ENCODE measurements around the gene CCR9.

The CCR9 gene

GRCh38 chr3:45892161-45892560 lies 5.8 kb downstream of the CCR9 start:
- H3K4me3 ChIP-seq (ENCODE audit: low read depth, low read length): no peak overlapping the region
- TF ChIP-seq, protein P1, sequence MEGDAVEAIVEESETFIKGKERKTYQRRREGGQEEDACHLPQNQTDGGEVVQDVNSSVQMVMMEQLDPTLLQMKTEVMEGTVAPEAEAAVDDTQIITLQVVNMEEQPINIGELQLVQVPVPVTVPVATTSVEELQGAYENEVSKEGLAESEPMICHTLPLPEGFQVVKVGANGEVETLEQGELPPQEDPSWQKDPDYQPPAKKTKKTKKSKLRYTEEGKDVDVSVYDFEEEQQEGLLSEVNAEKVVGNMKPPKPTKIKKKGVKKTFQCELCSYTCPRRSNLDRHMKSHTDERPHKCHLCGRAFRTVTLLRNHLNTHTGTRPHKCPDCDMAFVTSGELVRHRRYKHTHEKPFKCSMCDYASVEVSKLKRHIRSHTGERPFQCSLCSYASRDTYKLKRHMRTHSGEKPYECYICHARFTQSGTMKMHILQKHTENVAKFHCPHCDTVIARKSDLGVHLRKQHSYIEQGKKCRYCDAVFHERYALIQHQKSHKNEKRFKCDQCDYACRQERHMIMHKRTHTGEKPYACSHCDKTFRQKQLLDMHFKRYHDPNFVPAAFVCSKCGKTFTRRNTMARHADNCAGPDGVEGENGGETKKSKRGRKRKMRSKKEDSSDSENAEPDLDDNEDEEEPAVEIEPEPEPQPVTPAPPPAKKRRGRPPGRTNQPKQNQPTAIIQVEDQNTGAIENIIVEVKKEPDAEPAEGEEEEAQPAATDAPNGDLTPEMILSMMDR (IDR thresholded peaks at IDR 0.05; ENCODE audit: control insufficient read depth, extremely low read depth, insufficient read depth): no peak
- DNase-seq (ENCODE audit: low read depth): no peak

DNA sequence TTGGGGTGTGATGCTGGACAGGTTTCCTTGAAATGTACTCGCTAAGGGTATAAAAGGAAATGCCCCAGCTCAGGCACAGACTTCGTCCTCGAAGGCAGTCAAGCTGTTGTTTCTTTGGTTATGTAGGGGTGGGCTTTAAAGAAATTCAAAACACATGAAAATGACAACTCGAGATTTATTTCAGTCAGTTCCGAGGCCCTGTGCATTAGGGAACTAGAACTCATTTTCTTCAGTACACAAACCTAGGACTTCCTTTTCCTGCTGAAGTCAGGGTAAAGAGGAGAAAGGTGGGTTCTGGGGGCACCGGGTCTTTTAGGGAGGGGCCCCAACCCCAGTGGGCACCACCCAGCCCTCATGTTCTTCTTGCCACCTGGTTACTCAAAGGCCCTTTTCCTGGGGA lies 7.7 kb downstream of the CCR9 start:
- no peak for DNase-seq (ENCODE audit: low read depth)
- TF ChIP-seq, protein P1 (IDR thresholded peaks at IDR 0.05; ENCODE audit: control insufficient read depth, extremely low read depth, insufficient read depth): no peak
- H3K4me3 ChIP-seq (ENCODE audit: low read depth, low read length): no peak overlapping the region

DNA sequence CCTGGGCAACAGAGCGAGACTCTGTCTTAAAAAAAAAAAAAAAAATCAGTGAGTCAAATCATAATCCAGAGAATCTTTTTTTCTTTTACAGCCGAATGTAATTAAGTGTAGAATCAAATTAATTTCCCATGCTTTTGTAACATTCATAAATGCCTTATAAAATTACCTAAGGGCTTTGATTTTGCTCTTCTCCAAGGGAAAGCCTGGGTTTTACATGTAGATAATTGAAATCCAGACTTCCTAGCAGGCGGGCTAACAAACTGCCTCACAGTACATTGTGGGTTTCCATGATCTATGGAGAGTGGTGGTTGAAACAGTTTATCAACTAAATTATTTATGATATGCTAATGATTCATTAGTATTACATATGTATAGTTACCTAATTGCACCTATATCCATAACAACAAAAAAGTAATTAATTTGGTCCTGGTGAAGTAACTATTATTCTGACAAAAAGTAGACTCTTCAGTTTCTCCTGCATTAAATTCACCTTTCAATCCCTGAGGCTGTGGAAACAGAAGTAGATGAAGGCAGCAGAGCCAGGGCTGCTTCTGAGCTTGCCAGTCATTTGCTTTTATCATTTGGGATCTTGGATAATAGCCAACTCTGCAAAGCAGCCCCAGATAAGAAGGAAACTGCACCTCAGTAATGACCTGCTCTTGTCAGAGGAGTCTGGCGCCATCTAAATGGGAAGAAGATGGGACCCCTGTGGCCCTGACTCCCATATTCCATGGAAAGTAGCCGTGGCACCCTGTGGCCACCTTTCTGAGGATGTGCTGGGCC lies 9.5 kb downstream of the CCR9 start:
- H3K4me3 ChIP-seq (ENCODE audit: low read depth, low read length): no peak overlapping the region
- TF ChIP-seq, protein P1 (IDR thresholded peaks at IDR 0.05; ENCODE audit: control insufficient read depth, extremely low read depth, insufficient read depth): no peak
- no peak for DNase-seq (ENCODE audit: low read depth)

DNA sequence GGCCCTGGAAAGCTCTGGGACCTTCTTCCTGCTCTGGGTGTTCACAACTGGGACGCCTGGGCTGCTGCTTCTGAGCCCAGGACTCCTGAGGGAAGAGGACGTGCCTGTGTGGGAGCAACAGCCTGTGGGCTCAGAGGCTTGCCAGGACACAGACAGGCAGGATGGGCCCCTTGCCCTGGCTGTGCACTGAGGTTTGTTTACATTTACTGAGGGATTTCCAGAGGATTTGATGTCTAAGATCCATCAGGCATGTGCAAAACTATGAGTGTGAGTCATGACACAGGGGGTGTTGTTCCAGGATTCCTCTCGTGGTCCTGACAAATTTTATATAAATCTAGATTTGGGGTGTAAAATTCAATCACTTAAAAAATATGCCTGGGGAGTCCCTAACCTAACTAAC lies 10.6 kb downstream of the CCR9 start:
- TF ChIP-seq, protein P1 (IDR thresholded peaks at IDR 0.05; ENCODE audit: control insufficient read depth, extremely low read depth, insufficient read depth): no peak
- no peak for DNase-seq (ENCODE audit: low read depth)
- no peak overlapping the region for H3K4me3 ChIP-seq (ENCODE audit: low read depth, low read length)

- no peak overlapping the region for H3K4me3 ChIP-seq (ENCODE audit: low read depth, low read length)
- no peak for DNase-seq (ENCODE audit: low read depth)
- TF ChIP-seq, protein P1 (IDR thresholded peaks at IDR 0.05; ENCODE audit: control insufficient read depth, extremely low read depth, insufficient read depth): no peak
Measured at GRCh38 chr3:45904931-45905330, 18.6 kb downstream of the CCR9 start.

GRCh38 chr3:45905755-45906154 lies 19.4 kb downstream of the CCR9 start:
- TF ChIP-seq, protein P1 (IDR thresholded peaks at IDR 0.05; ENCODE audit: control insufficient read depth, extremely low read depth, insufficient read depth): no peak
- DNase-seq (ENCODE audit: low read depth): no peak
- H3K4me3 ChIP-seq (ENCODE audit: low read depth, low read length): no peak overlapping the region
